Mucosa of stomach (tissue), 1 donor: ENCODE data around the gene PKP4.
"Not testable (repeated sequence)": the region's sequence is repeated elsewhere in the genome, so short reads cannot be mapped to it uniquely, and the experiment has no call there.

Source experiments
- H3K27me3 ChIP-seq: one replicate; pipeline ENCODE4 v1.7.0; 2013; ENCODE audit warnings: mild to moderate bottlenecking, low read length; ENCODE audit not compliant: control insufficient read depth, insufficient read depth
- H3K36me3 ChIP-seq: one replicate; pipeline ENCODE4 v1.7.0; 2013; ENCODE audit warnings: low read length; ENCODE audit not compliant: control insufficient read depth, insufficient read depth
- H3K4me1 ChIP-seq: one replicate; pipeline ENCODE4 v1.7.0; 2013; ENCODE audit warnings: mild to moderate bottlenecking, low read length; ENCODE audit not compliant: control insufficient read depth, insufficient read depth
- H3K4me3 ChIP-seq: one replicate; pipeline ENCODE4 v1.7.0; 2013; ENCODE audit warnings: low read length
- H3K9ac ChIP-seq: one replicate; pipeline ENCODE4 v1.7.0; 2013; ENCODE audit warnings: mild to moderate bottlenecking, low read length, moderate library complexity
- H3K9me3 ChIP-seq: one replicate; pipeline ENCODE4 v1.7.0; 2013; ENCODE audit warnings: mild to moderate bottlenecking, low read length, moderate library complexity; ENCODE audit not compliant: control insufficient read depth
- donor health status: Pancreatic carcinoma.

The PKP4 gene

GRCh38 chr2:158473719-158474392, 17.1 kb downstream of the PKP4 start:
- H3K9me3 ChIP-seq, result no peaks in the 10 kb centered on the region
- peaks cover 11% of the 10 kb centered on the region for H3K4me1 ChIP-seq
- no peaks in the 10 kb centered on the region for H3K27me3 ChIP-seq
- no peaks in the 10 kb centered on the region for H3K36me3 ChIP-seq
- no peak overlapping the region for H3K9ac ChIP-seq
- no peak overlapping the region for H3K4me3 ChIP-seq

GRCh38 chr2:158474526-158475011, 17.8 kb downstream of the PKP4 start:
- not testable (repeated sequence) for H3K36me3 ChIP-seq, H3K9ac ChIP-seq, H3K9me3 ChIP-seq, H3K4me3 ChIP-seq, H3K27me3 ChIP-seq
- H3K4me1 ChIP-seq, result peaks cover 11% of the 10 kb centered on the region

GRCh38 chr2:158477202-158477601, 20.4 kb downstream of the PKP4 start:
- Histone ChIP-seq H3K4me1 (peaks cover 11% of the 10 kb centered on the region), H3K9ac (no peak overlapping the region), H3K27me3 (no peaks in the 10 kb centered on the region), H3K9me3 (no peaks in the 10 kb centered on the region), H3K36me3 (no peaks in the 10 kb centered on the region), H3K4me3 (no peak overlapping the region)

GRCh38 chr2:158478237-158478636, 21.5 kb downstream of the PKP4 start:
- H3K36me3 ChIP-seq, result no peaks in the 10 kb centered on the region
- H3K27me3 ChIP-seq, result no peaks in the 10 kb centered on the region
- H3K4me3 ChIP-seq, result no peak overlapping the region

GRCh38 chr2:158478816-158479215, 22.1 kb downstream of the PKP4 start:
- H3K9ac ChIP-seq, result no peak overlapping the region
- no peak overlapping the region for H3K4me3 ChIP-seq
- H3K36me3 ChIP-seq, result no peaks in the 10 kb centered on the region
- H3K27me3 ChIP-seq, result no peaks in the 10 kb centered on the region
- peaks cover 11% of the 10 kb centered on the region for H3K4me1 ChIP-seq
- H3K9me3 ChIP-seq, result no peaks in the 10 kb centered on the region

More at GRCh38 chr2:158478237-158478636, 21.5 kb downstream of the PKP4 start:
- Histone ChIP-seq H3K9me3 (no peaks in the 10 kb centered on the region), H3K4me1 (peaks cover 11% of the 10 kb centered on the region), H3K9ac (no peak overlapping the region)

- no peaks in the 10 kb centered on the region for H3K36me3 ChIP-seq
- H3K9ac ChIP-seq, result no peak overlapping the region
- no peak overlapping the region for H3K4me3 ChIP-seq
- H3K4me1 ChIP-seq, result peaks cover 11% of the 10 kb centered on the region
- H3K27me3 ChIP-seq, result no peaks in the 10 kb centered on the region
- no peaks in the 10 kb centered on the region for H3K9me3 ChIP-seq
Observed at GRCh38 chr2:158481116-158481515, 24.4 kb downstream of the PKP4 start.

GRCh38 chr2:158482594-158482993, 25.8 kb downstream of the PKP4 start:
- Histone ChIP-seq H3K9me3 (no peaks in the 10 kb centered on the region), H3K36me3 (no peaks in the 10 kb centered on the region), H3K27me3 (no peaks in the 10 kb centered on the region), H3K4me1 (peaks cover 3% of the 10 kb centered on the region), H3K9ac (no peak overlapping the region), H3K4me3 (no peak overlapping the region)

- Histone ChIP-seq H3K9ac (no peak overlapping the region), H3K36me3 (no peaks in the 10 kb centered on the region), H3K27me3 (no peaks in the 10 kb centered on the region), H3K4me1 (peaks cover 6% of the 10 kb centered on the region), H3K4me3 (no peak overlapping the region), H3K9me3 (no peaks in the 10 kb centered on the region)
Observed at GRCh38 chr2:158484892-158485556, 28.3 kb downstream of the PKP4 start.

GRCh38 chr2:158486150-158486969, 29.6 kb downstream of the PKP4 start:
- Histone ChIP-seq H3K4me3 (no peak overlapping the region), H3K9ac (no peak overlapping the region), H3K36me3 (no peaks in the 10 kb centered on the region), H3K9me3 (no peaks in the 10 kb centered on the region), H3K4me1 (peaks cover 6% of the 10 kb centered on the region), H3K27me3 (no peaks in the 10 kb centered on the region)

GRCh38 chr2:158486970-158487325, 30.2 kb downstream of the PKP4 start:
- peaks cover 6% of the 10 kb centered on the region for H3K4me1 ChIP-seq

GRCh38 chr2:158487419-158487818, 30.7 kb downstream of the PKP4 start:
- H3K36me3 ChIP-seq, result no peaks in the 10 kb centered on the region
- H3K27me3 ChIP-seq, result no peaks in the 10 kb centered on the region
- no peaks in the 10 kb centered on the region for H3K9me3 ChIP-seq
- H3K9ac ChIP-seq, result no peak overlapping the region
- peaks cover 6% of the 10 kb centered on the region for H3K4me1 ChIP-seq
- no peak overlapping the region for H3K4me3 ChIP-seq

More at GRCh38 chr2:158486970-158487325, 30.2 kb downstream of the PKP4 start:
- no peak overlapping the region for H3K9ac ChIP-seq
- H3K36me3 ChIP-seq, result no peaks in the 10 kb centered on the region
- no peaks in the 10 kb centered on the region for H3K27me3 ChIP-seq
- H3K9me3 ChIP-seq, result no peaks in the 10 kb centered on the region
- no peak overlapping the region for H3K4me3 ChIP-seq
